Measurements from ENCODE around the gene WDFY3.
"Not testable (repeated sequence)": the region's sequence is repeated elsewhere in the genome, so short reads cannot be mapped to it uniquely, and the experiment has no call there.

WDFY3 gene

DNA sequence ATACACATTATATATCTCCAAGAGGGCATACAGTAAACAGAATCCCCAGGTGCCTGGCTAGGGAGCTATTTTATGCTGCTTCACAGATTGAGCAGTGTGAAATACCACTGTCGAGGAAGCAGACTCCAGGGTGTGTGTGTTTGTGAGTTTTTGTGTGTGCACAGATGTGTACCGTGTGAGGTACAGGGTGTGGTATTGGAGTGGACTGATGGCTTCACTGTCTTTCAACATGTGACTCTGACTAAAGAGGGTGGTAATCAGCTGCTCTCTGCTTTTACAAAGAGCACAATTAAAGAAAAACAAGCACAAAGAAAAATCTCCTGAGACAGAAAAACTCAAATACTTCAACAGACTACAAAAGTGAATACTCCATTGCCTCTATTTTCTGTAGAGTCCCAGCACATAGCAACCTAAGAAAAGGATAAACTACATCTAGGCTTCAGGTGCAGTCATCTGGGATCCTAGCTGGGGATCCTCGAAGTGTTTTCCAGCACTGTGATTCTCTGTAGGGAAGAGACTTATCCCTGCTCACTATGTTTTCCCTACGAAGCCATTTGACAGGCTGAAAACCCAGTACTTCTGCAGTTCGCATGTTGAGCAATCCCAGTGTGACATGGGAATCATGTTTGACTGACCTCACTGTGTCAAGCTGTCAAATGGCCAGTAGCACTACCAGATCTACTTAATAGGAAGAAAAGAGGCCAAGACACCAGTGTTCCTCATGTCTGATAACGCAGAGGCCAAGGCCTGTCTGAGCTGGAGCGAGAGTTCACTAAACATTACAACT is 283.2 kb downstream of the WDFY3 start:
- no peak for FAIRE-seq
- no peak for DNase-seq (ENCODE audit: insufficient read length, low spot score)

- not testable (repeated sequence) for FAIRE-seq; DNase-seq (ENCODE audit: insufficient read length, low spot score)
Measured at GRCh38 chr4:84682661-84683060, 283.8 kb downstream of the WDFY3 start.

DNA sequence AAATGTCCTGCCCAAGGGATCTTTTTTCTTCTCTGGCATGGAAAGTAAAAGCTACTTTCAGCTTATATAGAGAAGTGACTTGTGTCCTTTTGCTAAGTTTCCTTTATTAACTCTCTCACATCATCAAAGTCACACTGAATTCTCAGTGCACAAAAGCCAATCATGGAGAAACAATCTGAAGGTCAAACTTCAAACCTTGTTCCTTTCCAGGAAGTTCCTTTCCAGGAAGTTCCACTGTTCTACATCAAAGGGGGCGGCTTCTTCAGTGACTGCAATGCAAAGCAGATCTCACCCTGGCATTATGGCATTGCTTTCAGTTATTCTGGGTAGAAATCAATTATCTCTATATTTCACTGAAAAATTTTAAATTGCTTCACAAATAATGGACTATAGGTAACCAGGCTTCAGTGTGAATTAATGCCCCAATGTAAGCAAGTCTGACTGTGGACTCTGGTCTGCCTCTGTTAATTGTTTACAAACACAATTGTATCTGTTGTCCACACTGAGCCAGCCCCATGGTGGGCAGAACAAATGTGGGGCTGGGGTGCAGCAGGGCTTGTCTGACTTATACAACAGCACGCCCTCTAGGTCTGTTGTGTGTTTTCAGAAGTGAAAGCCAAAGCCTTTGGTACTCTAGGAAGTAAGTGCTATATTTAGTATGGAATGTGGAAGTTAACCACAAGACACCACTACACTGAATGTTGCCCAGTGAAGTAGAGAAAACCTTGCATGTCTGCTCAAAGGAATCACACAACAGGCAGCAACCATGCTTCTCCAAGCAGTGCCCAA is 284.8 kb downstream of the WDFY3 start:
- FAIRE-seq (no peak), DNase-seq (ENCODE audit: insufficient read length, low spot score) (no peak)

DNA sequence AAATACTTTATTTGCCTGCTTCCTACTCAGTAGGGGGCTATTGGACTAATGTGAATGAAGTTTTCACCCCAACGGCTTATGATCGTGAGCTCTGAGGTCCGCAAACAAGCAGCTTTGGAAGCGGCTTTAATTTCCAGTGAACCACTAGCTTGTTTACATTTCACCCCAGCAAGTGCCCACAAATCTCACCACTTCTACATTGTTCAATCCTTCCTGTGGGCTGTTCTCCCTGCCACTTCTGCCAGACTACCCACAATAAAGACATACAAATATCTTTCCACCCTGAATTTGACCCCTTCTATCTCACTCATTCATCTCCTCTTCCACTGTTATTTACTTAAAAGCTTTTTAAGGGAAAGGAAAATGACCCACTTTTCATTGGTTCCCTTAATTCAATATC is 285.5 kb downstream of the WDFY3 start:
- DNase-seq (ENCODE audit: insufficient read length, low spot score) (no peak), FAIRE-seq (no peak)

GRCh38 chr4:84678976-84679744 is 287.3 kb downstream of the WDFY3 start:
- no peak for FAIRE-seq
- no peak for DNase-seq (ENCODE audit: insufficient read length, low spot score)

- FAIRE-seq, result no peak
- DNase-seq (ENCODE audit: insufficient read length, low spot score), result no peak
Measured at GRCh38 chr4:84677995-84678394, 288.5 kb downstream of the WDFY3 start.

DNA sequence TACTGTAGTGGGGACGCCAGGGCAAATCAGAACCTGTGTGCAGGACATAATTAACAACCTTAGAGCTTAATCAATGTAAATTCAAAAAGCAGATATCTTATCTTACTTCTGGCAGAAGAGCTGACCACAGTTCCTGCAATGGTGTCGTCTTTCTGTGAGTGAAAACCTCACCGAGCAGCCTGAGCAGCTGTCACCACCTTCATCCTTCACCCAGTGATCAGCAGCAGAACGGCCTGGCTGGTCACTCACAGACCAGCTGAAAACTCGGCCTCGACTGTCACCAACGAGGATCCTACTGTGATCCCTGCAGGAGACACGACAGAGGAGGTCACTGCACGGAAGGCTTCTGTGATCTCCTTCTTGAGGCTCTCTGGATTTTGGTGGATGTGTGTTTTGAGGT is 289.4 kb downstream of the WDFY3 start:
- FAIRE-seq, result no peak

DNA sequence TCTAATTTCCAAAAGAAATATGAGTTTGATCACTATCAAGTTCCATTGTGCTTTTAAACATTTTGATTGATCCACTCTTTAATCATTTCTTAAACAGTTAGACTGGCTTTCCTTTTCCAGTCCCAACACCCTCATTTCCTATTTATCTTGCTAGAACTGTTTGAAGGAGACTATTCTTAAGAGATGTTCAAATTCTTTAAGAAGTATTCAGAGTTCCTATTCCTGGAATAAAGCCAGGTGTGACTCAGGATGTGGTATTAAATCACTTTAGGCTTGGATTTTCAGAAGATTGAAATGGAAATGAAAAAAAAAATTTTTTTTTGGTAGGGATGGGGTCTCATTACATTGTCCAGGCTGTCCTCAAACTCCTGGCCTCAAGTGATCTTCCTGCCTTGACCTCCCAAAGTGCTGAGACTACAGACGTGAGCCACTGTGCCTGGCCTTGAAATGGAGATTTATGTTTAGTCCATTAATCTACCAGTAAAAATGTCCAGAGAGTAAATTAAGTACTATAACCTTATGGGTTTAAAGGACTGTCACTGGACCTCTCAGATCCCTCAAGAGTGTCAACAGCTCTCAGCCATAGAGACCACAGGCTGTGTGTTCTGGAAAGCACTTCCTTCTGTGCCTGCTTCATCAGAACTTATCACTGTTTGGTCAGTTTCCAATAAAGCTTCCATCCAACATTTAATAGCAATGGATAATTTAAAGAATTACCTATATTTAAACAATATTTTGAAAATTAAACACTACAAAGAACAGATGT is 292.8 kb downstream of the WDFY3 start:
- DNase-seq (ENCODE audit: insufficient read length, low spot score) (no peak), FAIRE-seq (no peak)

More for the DNA sequence above, 289.4 kb downstream of the WDFY3 start:
- DNase-seq (ENCODE audit: insufficient read length, low spot score), result no peak

DNA sequence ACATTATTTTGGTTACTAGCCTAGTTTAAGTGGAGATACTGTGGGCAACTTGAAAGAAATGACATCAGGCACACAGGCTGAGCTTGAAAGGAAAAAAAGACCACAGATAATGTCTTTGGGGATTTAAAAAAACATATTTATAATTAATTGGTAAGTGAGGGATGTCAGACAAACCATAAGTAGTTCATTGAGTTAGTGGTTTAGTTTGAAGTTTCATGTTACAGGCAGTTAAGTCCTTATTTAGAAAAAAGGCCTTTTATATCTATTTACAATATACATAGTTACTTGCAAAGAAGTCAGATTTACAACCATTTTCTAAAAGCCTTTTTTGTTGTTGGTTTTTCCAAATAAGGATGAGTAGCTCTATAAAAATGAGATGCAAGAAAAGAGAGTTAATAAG is 294.3 kb downstream of the WDFY3 start:
- no peak for FAIRE-seq
- no peak for DNase-seq (ENCODE audit: insufficient read length, low spot score)

DNA sequence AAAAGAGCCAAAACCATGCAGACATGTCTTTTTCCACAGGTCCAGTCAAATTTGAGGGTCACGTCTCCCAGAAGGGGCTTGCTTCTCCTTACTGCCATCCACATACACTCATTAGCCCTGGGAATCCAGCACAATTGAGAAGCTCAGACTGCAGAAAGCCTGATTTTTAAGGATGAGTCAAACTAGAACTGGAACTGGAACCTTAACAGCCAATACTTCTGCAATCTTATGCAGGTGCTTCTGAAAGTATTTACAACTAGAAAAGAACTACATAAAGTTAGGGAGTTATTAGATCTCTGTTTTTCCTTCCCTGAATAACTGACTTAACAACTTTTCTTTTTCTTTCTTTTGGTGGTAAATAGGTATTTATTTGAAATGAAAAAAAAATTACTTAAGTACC is 297.3 kb downstream of the WDFY3 start:
- DNase-seq (ENCODE audit: insufficient read length, low spot score) (no peak), FAIRE-seq (no peak)

DNA sequence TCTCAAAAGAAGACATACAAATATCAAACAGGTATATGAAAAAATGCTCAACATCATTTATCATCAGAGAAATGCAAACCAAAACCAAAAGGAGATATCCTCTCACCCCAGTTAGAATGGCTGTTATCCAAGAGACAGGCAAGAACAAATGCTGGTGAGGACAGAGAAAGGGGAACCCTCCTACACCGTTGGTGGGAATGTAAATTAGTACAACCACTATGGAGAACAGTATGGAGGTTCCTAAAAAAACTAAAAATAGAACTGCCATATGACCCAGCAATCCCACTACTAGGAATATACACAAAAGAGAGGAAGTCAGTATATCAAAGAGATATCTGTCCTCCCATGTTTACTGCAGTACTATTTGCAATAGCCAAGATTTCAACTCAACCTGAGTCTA is 300.1 kb downstream of the WDFY3 start:
- DNase-seq (ENCODE audit: insufficient read length, low spot score) (no peak), FAIRE-seq (no peak)

- not testable (repeated sequence) for FAIRE-seq; DNase-seq (ENCODE audit: insufficient read length, low spot score)
Measured at GRCh38 chr4:84664767-84665166, 301.7 kb downstream of the WDFY3 start.

GRCh38 chr4:84661191-84661939 is 305.1 kb downstream of the WDFY3 start:
- FAIRE-seq, result no peak
- no peak for DNase-seq (ENCODE audit: insufficient read length, low spot score)

DNA sequence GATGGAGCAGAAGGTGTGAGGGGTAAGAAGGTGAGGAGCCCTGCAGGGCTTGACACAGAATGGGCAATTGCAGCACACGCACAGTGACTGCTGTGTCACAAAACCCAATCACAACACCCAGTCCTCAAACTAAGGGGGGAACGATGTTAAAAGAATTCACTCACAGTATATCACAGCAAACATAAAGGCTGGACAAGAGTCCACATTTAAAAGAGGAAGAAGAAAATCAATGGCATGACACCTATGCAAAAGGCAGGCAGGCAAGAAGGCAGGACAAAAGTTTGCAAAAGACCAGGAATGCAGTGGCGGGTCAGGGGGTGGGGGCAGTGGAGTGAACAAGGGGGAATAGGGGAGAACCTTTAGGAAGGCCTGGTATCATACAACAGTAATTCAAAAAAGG is 305.9 kb downstream of the WDFY3 start:
- FAIRE-seq (no peak), DNase-seq (ENCODE audit: insufficient read length, low spot score) (no peak)

DNA sequence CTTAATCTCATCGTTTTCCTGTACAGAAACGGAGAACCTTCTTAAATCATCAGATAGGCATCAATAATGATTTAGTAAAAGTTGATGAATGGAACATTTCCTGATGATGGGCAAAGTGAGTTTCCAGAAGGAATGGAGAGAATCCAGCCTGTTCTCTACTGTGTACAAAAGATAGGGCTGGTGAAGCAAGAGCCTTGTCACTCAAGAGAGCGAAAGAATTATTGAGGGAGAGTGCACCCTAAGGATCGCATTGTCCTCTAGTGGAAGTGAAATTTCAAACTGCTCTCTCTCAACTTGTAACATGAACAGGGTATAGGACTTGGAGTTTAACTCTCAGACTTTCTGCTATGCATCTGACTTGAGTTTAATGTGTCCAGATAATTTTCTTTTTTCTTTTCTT is 314.0 kb downstream of the WDFY3 start:
- DNase-seq (ENCODE audit: insufficient read length, low spot score) (no peak), FAIRE-seq (no peak)

GRCh38 chr4:84651499-84651898 is 315.0 kb downstream of the WDFY3 start:
- FAIRE-seq (no peak), DNase-seq (ENCODE audit: insufficient read length, low spot score) (no peak)

DNA sequence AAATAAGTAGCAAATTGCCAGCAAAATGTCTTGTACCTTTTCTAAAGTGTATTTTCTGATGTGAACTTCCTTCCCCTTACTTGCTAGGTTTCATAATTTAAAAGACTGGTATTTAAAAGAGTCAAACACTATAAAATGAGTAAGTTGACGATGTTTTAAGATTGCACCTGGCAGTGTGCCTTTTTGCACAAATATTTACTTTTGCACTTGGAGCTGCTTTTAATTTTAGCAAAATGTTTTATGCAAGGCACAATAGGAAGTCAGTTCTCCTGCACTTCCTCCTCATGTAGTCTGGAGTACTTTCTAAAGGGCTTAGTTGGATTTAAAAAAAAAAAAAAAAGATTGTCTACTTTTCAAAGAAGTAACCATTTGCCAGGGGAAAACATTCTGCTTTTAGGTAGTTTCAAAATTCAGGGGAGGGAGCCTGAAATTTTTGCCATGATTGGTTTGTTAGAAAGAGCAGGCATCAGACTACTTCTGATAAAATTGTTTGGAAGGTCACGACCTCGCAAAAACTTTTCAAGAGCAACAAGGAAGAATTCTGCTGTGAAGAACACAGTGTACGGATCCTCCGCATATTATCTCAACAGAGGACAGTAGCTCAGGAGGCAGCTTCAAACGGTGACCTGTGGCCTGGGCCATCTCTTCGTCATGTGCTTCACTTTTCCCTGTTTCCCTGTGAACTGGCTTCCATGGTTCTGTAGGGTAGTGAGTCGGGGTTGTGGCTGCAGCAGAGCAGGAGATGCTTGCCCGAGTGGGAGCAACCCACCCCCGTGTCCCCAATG is 317.4 kb downstream of the WDFY3 start:
- DNase-seq (ENCODE audit: insufficient read length, low spot score), result no peak
- no peak for FAIRE-seq

GRCh38 chr4:84648178-84648577 is 318.3 kb downstream of the WDFY3 start:
- DNase-seq (ENCODE audit: insufficient read length, low spot score) (no peak), FAIRE-seq (no peak)

DNA sequence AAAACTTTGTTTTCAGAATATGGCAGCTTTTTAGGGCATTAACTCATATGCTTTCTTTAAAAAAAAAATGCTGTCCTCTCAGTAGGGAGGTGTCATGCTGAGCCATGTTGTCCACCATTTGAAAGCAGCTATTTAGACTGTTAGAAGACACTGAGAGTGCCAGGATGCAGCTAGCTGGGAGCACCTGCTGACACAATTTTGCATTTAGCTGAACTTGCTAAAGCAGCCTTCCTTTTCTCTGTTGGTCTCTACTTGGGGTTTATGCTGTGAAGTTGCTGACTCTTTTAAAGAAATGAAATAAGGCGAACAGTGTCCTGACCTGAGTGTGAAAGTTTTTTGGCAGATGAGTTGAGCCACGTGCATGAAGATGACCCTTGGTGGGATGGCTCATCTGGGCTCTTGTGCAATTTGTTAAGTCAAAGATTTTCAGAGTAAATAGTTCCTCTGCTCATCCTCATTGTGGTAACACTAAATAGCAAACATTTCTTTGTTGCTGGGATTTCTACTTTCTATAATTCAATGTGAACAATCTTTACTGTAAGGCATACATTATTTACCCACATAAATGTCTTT is 319.1 kb downstream of the WDFY3 start:
- FAIRE-seq, result no peak
- no peak for DNase-seq (ENCODE audit: insufficient read length, low spot score)

Measured in GM19239 (cell line).